Measurements from ENCODE around the gene SLC16A4. TPM values are rescaled to one million over a fixed set of nuclear protein-coding genes. Genes with fewer than 3 reads are reported as not detected.
A peak's percentile ranks its signal among the peaks of the same experiment; 100 is the strongest.

Gene SLC16A4
- total RNA-seq, 2 experiments from 2014 or later: 0.22 to 0.38 TPM

GRCh38 chr1:110347182-110347893 is 43.5 kb downstream of the SLC16A4 start:
- peaks cover 98% of the 10 kb centered on the region for H3K36me3 ChIP-seq (ENCODE audit: insufficient read depth, low read length)
- peak overlapping the region; percentile 93 for H3K4me3 ChIP-seq (ENCODE audit: low read depth, low read length, poor library complexity, severe bottlenecking)
- no peak overlapping the region for H2AFZ ChIP-seq (ENCODE audit: low read length)
- H3K9me3 ChIP-seq (ENCODE audit: low read length): no peaks in the 10 kb centered on the region
- no TSS peak for BruUV-seq (replicated peaks)
- H3K27ac ChIP-seq (ENCODE audit: low read depth, low read length, poor library complexity, severe bottlenecking): peak overlapping the region; percentile 11
- intact Hi-C loops (cut with micrococcal nuclease; ENCODE audit: unreplicated experiment): no loop called here
- no peak for TF ChIP-seq CTCF (conservative IDR thresholded peaks at IDR 0.05; ENCODE audit: low read length)
- CTCF ChIA-PET (ENCODE audit: unreplicated experiment): interaction anchor here (0.6 to 0.7 kb wide), 2 partner anchors 9 to 38 kb away, joined by 3 read pairs; no protein-coding TSS in a partner anchor
- peaks cover 98% of the 10 kb centered on the region for H3K4me1 ChIP-seq (ENCODE audit: insufficient read depth, low read length, poor library complexity, severe bottlenecking)
- H3K9me2 ChIP-seq (ENCODE audit: insufficient read depth, low read length): no peaks in the 10 kb centered on the region
- H3K4me2 ChIP-seq (ENCODE audit: low read length): peak overlapping the region; percentile 98
- no peak for DNase-seq (ENCODE audit: low spot score)
- H4K20me1 ChIP-seq (ENCODE audit: insufficient read depth, low read length): peaks cover 74% of the 10 kb centered on the region
- POLR2A ChIA-PET: interaction anchor here (1.1 to 3.4 kb wide), 8 partner anchors 8 to 31 kb away, joined by 3 to 21 read pairs (median 4); partner anchors contain the start of gene RBM15
- peaks cover 100% of the 10 kb centered on the region for H3K79me2 ChIP-seq (ENCODE audit: insufficient read depth, low read depth, low read length)

GRCh38 chr1:110346690-110347089 is 44.1 kb downstream of the SLC16A4 start:
- peak overlapping the region; percentile 11 for H3K27ac ChIP-seq (ENCODE audit: low read depth, low read length, poor library complexity, severe bottlenecking)
- H3K4me2 ChIP-seq (ENCODE audit: low read length): peak overlapping the region; percentile 98
- intact Hi-C loops (cut with micrococcal nuclease; ENCODE audit: unreplicated experiment): no loop called here
- CTCF ChIA-PET (ENCODE audit: unreplicated experiment): interaction anchor here (0.6 to 0.7 kb wide), 2 partner anchors 8 to 38 kb away, joined by 3 read pairs; no protein-coding TSS in a partner anchor
- H3K9me3 ChIP-seq (ENCODE audit: low read length): no peaks in the 10 kb centered on the region
- no peak overlapping the region for H2AFZ ChIP-seq (ENCODE audit: low read length)
- peak overlapping the region; percentile 93 for H3K4me3 ChIP-seq (ENCODE audit: low read depth, low read length, poor library complexity, severe bottlenecking)
- H3K9me2 ChIP-seq (ENCODE audit: insufficient read depth, low read length): no peaks in the 10 kb centered on the region
- H3K36me3 ChIP-seq (ENCODE audit: insufficient read depth, low read length): peaks cover 98% of the 10 kb centered on the region
- peak; percentile 36 for DNase-seq (ENCODE audit: low spot score)
- peaks cover 100% of the 10 kb centered on the region for H3K79me2 ChIP-seq (ENCODE audit: insufficient read depth, low read depth, low read length)
- peaks cover 93% of the 10 kb centered on the region for H3K4me1 ChIP-seq (ENCODE audit: insufficient read depth, low read length, poor library complexity, severe bottlenecking)
- no peak for TF ChIP-seq CTCF (conservative IDR thresholded peaks at IDR 0.05; ENCODE audit: low read length)
- no peak for TF ChIP-seq EZH2phosphoT487 (IDR thresholded peaks at IDR 0.05; ENCODE audit: borderline replicate concordance, low read depth, low read length)
- H4K20me1 ChIP-seq (ENCODE audit: insufficient read depth, low read length): peaks cover 81% of the 10 kb centered on the region
- no TSS peak for BruUV-seq (replicated peaks)
- POLR2A ChIA-PET: interaction anchor here (1.1 to 3.4 kb wide), 8 partner anchors 8 to 62 kb away, joined by 3 to 21 read pairs (median 4); partner anchors contain the start of gene RBM15

- H3K4me2 ChIP-seq (ENCODE audit: low read length): peak overlapping the region; percentile 98
- H3K79me2 ChIP-seq (ENCODE audit: insufficient read depth, low read depth, low read length): peaks cover 100% of the 10 kb centered on the region
- no peaks in the 10 kb centered on the region for H3K9me3 ChIP-seq (ENCODE audit: low read length)
- POLR2A ChIA-PET: interaction anchor here (0.5 to 1.9 kb wide), 4 partner anchors 8 to 84 kb away, joined by 4 to 7 read pairs (median 4); no protein-coding TSS in a partner anchor
- BruUV-seq (replicated peaks): no TSS peak
- peak overlapping the region; percentile 93 for H3K4me3 ChIP-seq (ENCODE audit: low read depth, low read length, poor library complexity, severe bottlenecking)
- H4K20me1 ChIP-seq (ENCODE audit: insufficient read depth, low read length): peaks cover 84% of the 10 kb centered on the region
- intact Hi-C loops (cut with micrococcal nuclease; ENCODE audit: unreplicated experiment): no loop called here
- no peak overlapping the region for H3K27ac ChIP-seq (ENCODE audit: low read depth, low read length, poor library complexity, severe bottlenecking)
- TF ChIP-seq EZH2phosphoT487 (IDR thresholded peaks at IDR 0.05; ENCODE audit: borderline replicate concordance, low read depth, low read length) (no peak), CTCF (conservative IDR thresholded peaks at IDR 0.05; ENCODE audit: low read length) (no peak)
- no peak for DNase-seq (ENCODE audit: low spot score)
- no peak overlapping the region for H2AFZ ChIP-seq (ENCODE audit: low read length)
- H3K4me1 ChIP-seq (ENCODE audit: insufficient read depth, low read length, poor library complexity, severe bottlenecking): peaks cover 81% of the 10 kb centered on the region
- no peaks in the 10 kb centered on the region for H3K9me2 ChIP-seq (ENCODE audit: insufficient read depth, low read length)
- CTCF ChIA-PET (ENCODE audit: unreplicated experiment): no interaction called here
- H3K36me3 ChIP-seq (ENCODE audit: insufficient read depth, low read length): peaks cover 98% of the 10 kb centered on the region
Measured at GRCh38 chr1:110345480-110345879, 45.3 kb downstream of the SLC16A4 start.

Measured in OCI-LY7 (cell line).